Measurements from ENCODE around the gene ITPK1. TPM values are rescaled to one million over a fixed set of nuclear protein-coding genes. Genes with fewer than 3 reads are reported as not detected.

ITPK1 gene
- total RNA-seq, 1 experiment from 2014 or later = 60.1 TPM

DNA sequence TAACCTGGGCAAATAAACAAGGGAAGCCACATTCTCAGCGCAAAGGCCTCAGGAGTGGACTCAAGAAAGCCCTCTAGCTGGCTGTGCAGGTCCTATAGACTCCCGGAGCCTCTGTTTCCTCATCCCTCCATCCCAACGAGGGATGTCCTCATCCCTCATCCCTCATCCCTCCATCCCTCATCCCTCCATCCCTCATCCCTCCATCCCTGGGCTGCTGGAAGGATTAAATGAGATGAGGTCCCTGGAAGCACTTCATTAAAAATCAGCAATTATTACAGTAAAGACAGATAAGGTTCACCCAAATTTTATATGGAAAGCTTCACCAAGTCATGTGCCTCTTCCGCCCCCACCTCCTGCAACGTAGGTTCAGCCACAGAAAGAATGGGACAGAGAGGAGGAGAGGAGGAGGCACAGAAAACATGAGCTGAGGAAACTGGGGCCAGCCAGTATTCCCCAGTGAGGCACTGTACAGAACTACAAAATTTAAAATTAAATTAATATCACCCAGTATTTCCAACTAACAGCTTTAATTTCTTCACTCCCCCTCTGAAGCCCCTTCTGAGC is 4.8 kb downstream of the ITPK1 start:
- Mint-ChIP-seq H3K9me3 (ENCODE audit: unreplicated experiment) (no peaks in the 10 kb centered on the region), H3K27ac (ENCODE audit: unreplicated experiment) (no peak overlapping the region), H3K4me1 (ENCODE audit: low read depth, unreplicated experiment) (peaks cover 10% of the 10 kb centered on the region), H3K36me3 (ENCODE audit: insufficient read depth, unreplicated experiment) (peaks cover 6% of the 10 kb centered on the region), H3K4me3 (ENCODE audit: unreplicated experiment) (no peak overlapping the region), H3K27me3 (ENCODE audit: insufficient read depth, unreplicated experiment) (no peaks in the 10 kb centered on the region)
- CTCF ChIA-PET = interaction anchor here (0.7 kb wide), 1 partner anchor 435 kb away, joined by 5 read pairs; no protein-coding TSS in a partner anchor
- no peaks in the 10 kb centered on the region for H3K9me3 ChIP-seq
- peaks cover 14% of the 10 kb centered on the region for H3K4me1 ChIP-seq
- no TSS peak for BruUV-seq (replicated peaks)
- no peak overlapping the region for H3K4me3 ChIP-seq (ENCODE audit: low read depth, low read length)
- H3K36me3 ChIP-seq (ENCODE audit: control insufficient read depth, insufficient read depth, low read length) = no peaks in the 10 kb centered on the region; the same call in 1 of the 2 replicates
- intact Hi-C loops (cut with micrococcal nuclease; ENCODE audit: unreplicated experiment) = no loop called here
- H3K27me3 ChIP-seq (replicated peaks; ENCODE audit: control insufficient read depth, insufficient read depth, low read length) = no peaks in the 10 kb centered on the region
- DNase-seq = no peak
- POLR2A ChIA-PET = interaction anchor here (0.6 kb wide), 1 partner anchor 820 kb away, joined by 3 read pairs; no protein-coding TSS in a partner anchor
- TF ChIP-seq, protein P1, sequence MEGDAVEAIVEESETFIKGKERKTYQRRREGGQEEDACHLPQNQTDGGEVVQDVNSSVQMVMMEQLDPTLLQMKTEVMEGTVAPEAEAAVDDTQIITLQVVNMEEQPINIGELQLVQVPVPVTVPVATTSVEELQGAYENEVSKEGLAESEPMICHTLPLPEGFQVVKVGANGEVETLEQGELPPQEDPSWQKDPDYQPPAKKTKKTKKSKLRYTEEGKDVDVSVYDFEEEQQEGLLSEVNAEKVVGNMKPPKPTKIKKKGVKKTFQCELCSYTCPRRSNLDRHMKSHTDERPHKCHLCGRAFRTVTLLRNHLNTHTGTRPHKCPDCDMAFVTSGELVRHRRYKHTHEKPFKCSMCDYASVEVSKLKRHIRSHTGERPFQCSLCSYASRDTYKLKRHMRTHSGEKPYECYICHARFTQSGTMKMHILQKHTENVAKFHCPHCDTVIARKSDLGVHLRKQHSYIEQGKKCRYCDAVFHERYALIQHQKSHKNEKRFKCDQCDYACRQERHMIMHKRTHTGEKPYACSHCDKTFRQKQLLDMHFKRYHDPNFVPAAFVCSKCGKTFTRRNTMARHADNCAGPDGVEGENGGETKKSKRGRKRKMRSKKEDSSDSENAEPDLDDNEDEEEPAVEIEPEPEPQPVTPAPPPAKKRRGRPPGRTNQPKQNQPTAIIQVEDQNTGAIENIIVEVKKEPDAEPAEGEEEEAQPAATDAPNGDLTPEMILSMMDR (IDR thresholded peaks at IDR 0.05; ENCODE audit: insufficient read depth in 1 of 2, low read depth in 1 of 2, low read length in 1 of 2, severe bottlenecking in 1 of 2, unreplicated experiment in 1 of 2) = no peak

- Mint-ChIP-seq H3K27ac (ENCODE audit: unreplicated experiment) (no peak overlapping the region), H3K4me1 (ENCODE audit: low read depth, unreplicated experiment) (peaks cover 10% of the 10 kb centered on the region), H3K27me3 (ENCODE audit: insufficient read depth, unreplicated experiment) (no peaks in the 10 kb centered on the region), H3K9me3 (ENCODE audit: unreplicated experiment) (no peaks in the 10 kb centered on the region), H3K36me3 (ENCODE audit: insufficient read depth, unreplicated experiment) (peaks cover 1% of the 10 kb centered on the region), H3K4me3 (ENCODE audit: unreplicated experiment) (no peak overlapping the region)
- no TSS peak for BruUV-seq (replicated peaks)
- H3K36me3 ChIP-seq (ENCODE audit: control insufficient read depth, insufficient read depth, low read length) = no peaks in the 10 kb centered on the region; the same call in 1 of the 2 replicates
- H3K9me3 ChIP-seq = no peaks in the 10 kb centered on the region
- no peaks in the 10 kb centered on the region for H3K27me3 ChIP-seq (replicated peaks; ENCODE audit: control insufficient read depth, insufficient read depth, low read length)
- ChIA-PET CTCF (no interaction called here), POLR2A (no interaction called here)
- DNase-seq = no peak
- no peak overlapping the region for H3K4me3 ChIP-seq (ENCODE audit: low read depth, low read length)
- intact Hi-C loops (cut with micrococcal nuclease; ENCODE audit: unreplicated experiment) = no loop called here
- TF ChIP-seq, protein P1 (IDR thresholded peaks at IDR 0.05; ENCODE audit: insufficient read depth in 1 of 2, low read depth in 1 of 2, low read length in 1 of 2, severe bottlenecking in 1 of 2, unreplicated experiment in 1 of 2) = no peak
- peaks cover 14% of the 10 kb centered on the region for H3K4me1 ChIP-seq
Observed at GRCh38 chr14:93109572-93110481, 5.9 kb downstream of the ITPK1 start.

GRCh38 chr14:93108105-93108504 is 7.6 kb downstream of the ITPK1 start:
- Histone ChIP-seq H3K4me3 (ENCODE audit: low read depth, low read length) (no peak overlapping the region), H3K36me3 (ENCODE audit: control insufficient read depth, insufficient read depth, low read length) (no peaks in the 10 kb centered on the region; the same call in 1 of the 2 replicates), H3K9me3 (no peaks in the 10 kb centered on the region), H3K27me3 (replicated peaks; ENCODE audit: control insufficient read depth, insufficient read depth, low read length) (no peaks in the 10 kb centered on the region), H3K4me1 (peaks cover 2% of the 10 kb centered on the region)
- peaks cover 2% of the 10 kb centered on the region for H3K4me1 Mint-ChIP-seq (ENCODE audit: low read depth, unreplicated experiment)
- intact Hi-C loops (cut with micrococcal nuclease; ENCODE audit: unreplicated experiment) = no loop called here
- H3K4me3 Mint-ChIP-seq (ENCODE audit: unreplicated experiment) = no peak overlapping the region
- no TSS peak for BruUV-seq (replicated peaks)
- DNase-seq = no peak
- TF ChIP-seq, protein P1 (IDR thresholded peaks at IDR 0.05; ENCODE audit: insufficient read depth in 1 of 2, low read depth in 1 of 2, low read length in 1 of 2, severe bottlenecking in 1 of 2, unreplicated experiment in 1 of 2) = no peak
- H3K27me3 Mint-ChIP-seq (ENCODE audit: insufficient read depth, unreplicated experiment) = no peaks in the 10 kb centered on the region
- H3K27ac Mint-ChIP-seq (ENCODE audit: unreplicated experiment) = no peak overlapping the region
- ChIA-PET CTCF (no interaction called here), POLR2A (no interaction called here)
- H3K36me3 Mint-ChIP-seq (ENCODE audit: insufficient read depth, unreplicated experiment) = no peaks in the 10 kb centered on the region
- no peaks in the 10 kb centered on the region for H3K9me3 Mint-ChIP-seq (ENCODE audit: unreplicated experiment)
